H9 (cell line): ENCODE measurements around the gene DDRGK1. TPM values are rescaled to one million over a fixed set of nuclear protein-coding genes. Genes with fewer than 3 reads are reported as not detected.
"Not testable (repeated sequence)": the region's sequence is repeated elsewhere in the genome, so short reads cannot be mapped to it uniquely, and the experiment has no call there.

Experiments used
- DNase-seq: peaks from one replicate; pipeline ENCODE4 v3.0.0-alpha.2; 2017
- H2AFZ ChIP-seq: one replicate; pipeline ENCODE4 v1.6.1; 2013; ENCODE audit warnings: mild to moderate bottlenecking, low read length, control low read depth, moderate library complexity
- H2AK5ac ChIP-seq: 2 replicates; pipeline ENCODE4 v1.6.1; 2013; ENCODE audit warnings: low read length, control low read depth, mixed read lengths; ENCODE audit not compliant: insufficient read length
- H2BK120ac ChIP-seq: one replicate; pipeline ENCODE4 v1.6.1; 2013; ENCODE audit warnings: low read depth, mild to moderate bottlenecking, low read length, control low read depth, inconsistent platforms; ENCODE audit not compliant: poor library complexity, severe bottlenecking
- H2BK12ac ChIP-seq: 2 replicates; pipeline ENCODE4 v1.6.1; 2013; ENCODE audit warnings: low read length, control low read depth, mixed read lengths, low read depth; ENCODE audit not compliant: insufficient read length
- H2BK15ac ChIP-seq: 2 replicates; pipeline ENCODE4 v1.6.1; 2013; ENCODE audit warnings: low read depth, low read length, control low read depth
- H2BK20ac ChIP-seq: one replicate; pipeline ENCODE4 v1.6.1; 2013; ENCODE audit warnings: low read depth, mild to moderate bottlenecking, low read length, control low read depth, inconsistent platforms; ENCODE audit not compliant: poor library complexity, severe bottlenecking
- H2BK5ac ChIP-seq: 2 replicates; pipeline ENCODE4 v1.6.1; 2013; ENCODE audit warnings: low read length, control low read depth, mixed read lengths; ENCODE audit not compliant: insufficient read length
- H3K14ac ChIP-seq: 2 replicates; pipeline ENCODE4 v1.6.1; 2013; ENCODE audit warnings: low read length, control low read depth; ENCODE audit not compliant: insufficient read depth
- H3K18ac ChIP-seq: 2 replicates; pipeline ENCODE4 v1.6.1; 2013; ENCODE audit warnings: low read depth, mild to moderate bottlenecking, mixed read lengths, low read length, control low read depth; ENCODE audit not compliant: insufficient read length
- H3K23ac ChIP-seq: 2 replicates; pipeline ENCODE4 v1.6.1; 2013; ENCODE audit warnings: low read length, control low read depth, mixed read lengths, low read depth; ENCODE audit not compliant: insufficient read length
- H3K23me2 ChIP-seq: 2 replicates; pipeline ENCODE4 v1.6.1; 2013; ENCODE audit warnings: low read depth, mild to moderate bottlenecking, mixed read lengths, low read length, control low read depth; ENCODE audit not compliant: insufficient read length, poor library complexity, severe bottlenecking
- H3K27ac ChIP-seq: 2 replicates; pipeline ENCODE4 v1.5.1; 2013; ENCODE audit warnings: low read length, control low read depth, mixed read lengths, low read depth; ENCODE audit not compliant: insufficient read length
- H3K27me3 ChIP-seq: 2 replicates; pipeline ENCODE4 v1.6.1; 2013; ENCODE audit warnings: low read length, control low read depth, inconsistent platforms; ENCODE audit not compliant: insufficient read depth
- H3K4ac ChIP-seq: 2 replicates; pipeline ENCODE4 v1.6.1; 2013; ENCODE audit warnings: low read depth, mild to moderate bottlenecking, control low read depth, inconsistent platforms, low read length, moderate library complexity
- H3K4me1 ChIP-seq: 2 replicates; pipeline ENCODE4 v1.6.1; 2013; ENCODE audit warnings: low read length, control low read depth, inconsistent platforms; ENCODE audit not compliant: insufficient read depth
- H3K4me2 ChIP-seq: 2 replicates; pipeline ENCODE4 v1.6.1; 2013; ENCODE audit warnings: low read length, control low read depth, mixed read lengths; ENCODE audit not compliant: insufficient read length, insufficient read depth
- H3K56ac ChIP-seq: 2 replicates; pipeline ENCODE4 v1.6.1; 2013; ENCODE audit warnings: low read depth, mild to moderate bottlenecking, mixed read lengths, low read length, control low read depth; ENCODE audit not compliant: insufficient read length
- H3K79me1 ChIP-seq: 2 replicates; pipeline ENCODE4 v1.6.1; 2013; ENCODE audit warnings: low read depth, mild to moderate bottlenecking, moderate library complexity, low read length, control low read depth, inconsistent platforms; ENCODE audit not compliant: insufficient read depth, poor library complexity, severe bottlenecking
- H3K79me2 ChIP-seq: 2 replicates; pipeline ENCODE4 v1.6.1; 2013; ENCODE audit warnings: low read length, control low read depth, inconsistent platforms; ENCODE audit not compliant: insufficient read depth
- H3K9ac ChIP-seq: 2 replicates; pipeline ENCODE4 v1.6.1; 2013; ENCODE audit warnings: low read length, control low read depth, mixed read lengths; ENCODE audit not compliant: insufficient read length; ENCODE audit errors: extremely low read depth
- H3K9me3 ChIP-seq: one replicate; pipeline ENCODE4 v1.6.1; 2013; ENCODE audit warnings: low read depth, low read length, inconsistent platforms; ENCODE audit not compliant: control insufficient read depth
- H3T11ph ChIP-seq: one replicate; pipeline ENCODE4 v1.6.1; 2013; ENCODE audit warnings: mild to moderate bottlenecking, low read length, control low read depth, inconsistent platforms
- H4K20me1 ChIP-seq: one replicate; pipeline ENCODE4 v1.6.1; 2013; ENCODE audit not compliant: control insufficient read depth, insufficient read length, insufficient read depth
- H4K5ac ChIP-seq: 2 replicates; pipeline ENCODE4 v1.6.1; 2013; ENCODE audit warnings: low read depth, mild to moderate bottlenecking, mixed read lengths, low read length, control low read depth; ENCODE audit not compliant: insufficient read length
- H4K8ac ChIP-seq: replicated peaks from 2 replicates; pipeline ENCODE4 v1.6.1; 2013; ENCODE audit warnings: low read length, control low read depth, mixed read lengths, low read depth; ENCODE audit not compliant: insufficient read length
- H4K91ac ChIP-seq: 2 replicates; pipeline ENCODE4 v1.6.1; 2013; ENCODE audit warnings: low read depth, mild to moderate bottlenecking, moderate library complexity, mixed read lengths, low read length, control low read depth; ENCODE audit not compliant: insufficient read length
- H3K27ac Mint-ChIP-seq, 3 experiments: 2 replicates in 2 of 3; 3 replicates in 1 of 3; pipeline ENCODE4 v1.8.0; 2020 to 2021; ENCODE audit warnings: mixed read lengths in 3 of 3, mild to moderate bottlenecking in 1 of 3, moderate library complexity in 1 of 3
- H3K27me3 Mint-ChIP-seq: 2 replicates; pipeline ENCODE4 v1.8.0; 2021; ENCODE audit warnings: low read depth, mild to moderate bottlenecking, moderate library complexity, mixed read lengths
- H3K36me3 Mint-ChIP-seq, 3 experiments: 2 replicates in 2 of 3; 3 replicates in 1 of 3; pipeline ENCODE4 v1.8.0; 2020 to 2021; ENCODE audit warnings: low read depth in 3 of 3, mixed read lengths in 3 of 3; ENCODE audit not compliant: insufficient read depth in 1 of 3
- H3K4me1 Mint-ChIP-seq, 2 experiments: 2 replicates each; pipeline ENCODE4 v1.8.0; 2020; ENCODE audit warnings: mixed read lengths in 2 of 2
- H3K4me3 Mint-ChIP-seq, 2 experiments: 2 replicates in 1 of 2; 3 replicates in 1 of 2; pipeline ENCODE4 v1.8.0; 2020 to 2021; ENCODE audit warnings: mild to moderate bottlenecking in 2 of 2, mixed read lengths in 2 of 2, moderate library complexity in 1 of 2
- H3K9me3 Mint-ChIP-seq, 2 experiments: 2 replicates in 1 of 2; 3 replicates in 1 of 2; pipeline ENCODE4 v1.8.0; 2020; ENCODE audit warnings: mild to moderate bottlenecking in 2 of 2, mixed read lengths in 2 of 2, moderate library complexity in 1 of 2
- CTCF ChIP-seq: fragments of 200-600 bp; sonication (generic); conservative IDR thresholded peaks from 3 replicates; pipeline ENCODE4 v1.8.0; 2021; ENCODE audit warnings: antibody characterized with exemption, mild to moderate bottlenecking
- WGBS: extraction: QIAGEN DNeasy Blood & Tissue Kit; methylation state at CpG from one replicate; pipeline ENCODE4 v1.1.7; 2013; ENCODE audit warnings: missing lambda C conversion rate, low lambda C conversion rate, mixed read lengths; ENCODE audit not compliant: insufficient read length; ENCODE audit errors: extremely low coverage; 5-methylcytosine and 5-hydroxymethylcytosine counted together
- total RNA-seq: library from RNA; stranded (reverse); gene quantifications from 2 replicates; pipeline ENCODE4 v1.2.1, GENCODE V29; 2021

Gene DDRGK1
- total RNA-seq, 1 experiment from 2014 or later: 58.1 TPM

GRCh38 chr20:3152057-3152644 lies 52.3 kb downstream of the DDRGK1 start:
- H3T11ph ChIP-seq, H3K4ac ChIP-seq, H3K9me3 ChIP-seq, H3K14ac ChIP-seq, H3K4me1 ChIP-seq, H4K8ac ChIP-seq, H3K9ac ChIP-seq, H3K56ac ChIP-seq, H2BK12ac ChIP-seq, H4K91ac ChIP-seq, H3K27me3 Mint-ChIP-seq, H3K4me1 Mint-ChIP-seq, H2AFZ ChIP-seq, H4K5ac ChIP-seq, H2BK5ac ChIP-seq, H3K23me2 ChIP-seq, H4K20me1 ChIP-seq, H3K23ac ChIP-seq, H2BK120ac ChIP-seq, H2BK20ac ChIP-seq, H3K79me1 ChIP-seq, H3K27ac ChIP-seq, H3K4me3 Mint-ChIP-seq, H3K27me3 ChIP-seq, H3K18ac ChIP-seq, H3K4me2 ChIP-seq, H3K9me3 Mint-ChIP-seq, H2BK15ac ChIP-seq, DNase-seq, H2AK5ac ChIP-seq: not testable (repeated sequence)
- Mint-ChIP-seq H3K27ac (0 out of 7 replicates have a peak overlapping the region, but pooled peaks of 1 of the 3 experiments have one; percentile 25), H3K36me3 (peaks cover 13 to 42% (median 24%) of the 10 kb centered on the region in 3 experiments; a peak in 6 of 7 replicates)
- peak; percentile 18; the same call in 1 of the 3 replicates for TF ChIP-seq CTCF
- H3K79me2 ChIP-seq: peaks cover 19% of the 10 kb centered on the region; the same call in 1 of the 2 replicates
- WGBS: no CpG with 5 or more reads among the region's 10 CpGs
